ENCODE results near the gene CFAP61. TPM values are rescaled to one million over a fixed set of nuclear protein-coding genes. Genes with fewer than 3 reads are reported as not detected.

CFAP61 gene
- polyA plus RNA-seq, 1 of the 3 experiments (the other 2 are of a cell fraction), result 0.26 TPM

GRCh38 chr20:20293141-20293540 is 240.8 kb downstream of the CFAP61 start:
- POLR2A ChIA-PET, result no interaction called here
- no peak for TF ChIP-seq CHD2 (IDR thresholded peaks at IDR 0.05; ENCODE audit: low read length, partially characterized antibody)
- no peak for TF ChIP-seq TEAD4 (IDR thresholded peaks at IDR 0.05; ENCODE audit: borderline replicate concordance, insufficient read depth)
- no peak for TF ChIP-seq SMC3 (IDR thresholded peaks at IDR 0.05; ENCODE audit: low read depth, low read length)
- TF ChIP-seq GATA2 (CRISPR knock-in tag; IDR thresholded peaks at IDR 0.05), result no peak
- TF ChIP-seq GABPA (IDR thresholded peaks at IDR 0.05; ENCODE audit: low read depth), result no peak
- TF ChIP-seq SIN3A (IDR thresholded peaks at IDR 0.05; ENCODE audit: borderline replicate concordance, low read depth, low read length), result no peak
- no peak for TF ChIP-seq FOXJ3 (CRISPR knock-in tag; IDR thresholded peaks at IDR 0.05)
- TF ChIP-seq EP300 (IDR thresholded peaks at IDR 0.05; ENCODE audit: borderline replicate concordance in 1 of 2, low read depth in 1 of 2, low read length in 1 of 2), result no peak
- TF ChIP-seq FOSL2 (IDR thresholded peaks at IDR 0.05; ENCODE audit: borderline replicate concordance, low read depth), result no peak
- TF ChIP-seq, protein P1, sequence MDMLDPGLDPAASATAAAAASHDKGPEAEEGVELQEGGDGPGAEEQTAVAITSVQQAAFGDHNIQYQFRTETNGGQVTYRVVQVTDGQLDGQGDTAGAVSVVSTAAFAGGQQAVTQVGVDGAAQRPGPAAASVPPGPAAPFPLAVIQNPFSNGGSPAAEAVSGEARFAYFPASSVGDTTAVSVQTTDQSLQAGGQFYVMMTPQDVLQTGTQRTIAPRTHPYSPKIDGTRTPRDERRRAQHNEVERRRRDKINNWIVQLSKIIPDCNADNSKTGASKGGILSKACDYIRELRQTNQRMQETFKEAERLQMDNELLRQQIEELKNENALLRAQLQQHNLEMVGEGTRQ (IDR thresholded peaks at IDR 0.05; ENCODE audit: borderline replicate concordance, low read depth, low read length), result no peak
- TF ChIP-seq, protein P2, sequence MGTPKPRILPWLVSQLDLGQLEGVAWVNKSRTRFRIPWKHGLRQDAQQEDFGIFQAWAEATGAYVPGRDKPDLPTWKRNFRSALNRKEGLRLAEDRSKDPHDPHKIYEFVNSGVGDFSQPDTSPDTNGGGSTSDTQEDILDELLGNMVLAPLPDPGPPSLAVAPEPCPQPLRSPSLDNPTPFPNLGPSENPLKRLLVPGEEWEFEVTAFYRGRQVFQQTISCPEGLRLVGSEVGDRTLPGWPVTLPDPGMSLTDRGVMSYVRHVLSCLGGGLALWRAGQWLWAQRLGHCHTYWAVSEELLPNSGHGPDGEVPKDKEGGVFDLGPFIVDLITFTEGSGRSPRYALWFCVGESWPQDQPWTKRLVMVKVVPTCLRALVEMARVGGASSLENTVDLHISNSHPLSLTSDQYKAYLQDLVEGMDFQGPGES (IDR thresholded peaks at IDR 0.05; ENCODE audit: low read depth, low read length), result no peak
- no peak for TF ChIP-seq MEF2A (IDR thresholded peaks at IDR 0.05; ENCODE audit: borderline replicate concordance, low read depth)
- no peak for TF ChIP-seq NFIC (IDR thresholded peaks at IDR 0.05; ENCODE audit: borderline replicate concordance)
- TF ChIP-seq JUND (IDR thresholded peaks at IDR 0.05), result no peak
- TF ChIP-seq, protein P3, sequence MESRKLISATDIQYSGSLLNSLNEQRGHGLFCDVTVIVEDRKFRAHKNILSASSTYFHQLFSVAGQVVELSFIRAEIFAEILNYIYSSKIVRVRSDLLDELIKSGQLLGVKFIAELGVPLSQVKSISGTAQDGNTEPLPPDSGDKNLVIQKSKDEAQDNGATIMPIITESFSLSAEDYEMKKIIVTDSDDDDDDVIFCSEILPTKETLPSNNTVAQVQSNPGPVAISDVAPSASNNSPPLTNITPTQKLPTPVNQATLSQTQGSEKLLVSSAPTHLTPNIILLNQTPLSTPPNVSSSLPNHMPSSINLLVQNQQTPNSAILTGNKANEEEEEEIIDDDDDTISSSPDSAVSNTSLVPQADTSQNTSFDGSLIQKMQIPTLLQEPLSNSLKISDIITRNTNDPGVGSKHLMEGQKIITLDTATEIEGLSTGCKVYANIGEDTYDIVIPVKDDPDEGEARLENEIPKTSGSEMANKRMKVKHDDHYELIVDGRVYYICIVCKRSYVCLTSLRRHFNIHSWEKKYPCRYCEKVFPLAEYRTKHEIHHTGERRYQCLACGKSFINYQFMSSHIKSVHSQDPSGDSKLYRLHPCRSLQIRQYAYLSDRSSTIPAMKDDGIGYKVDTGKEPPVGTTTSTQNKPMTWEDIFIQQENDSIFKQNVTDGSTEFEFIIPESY (IDR thresholded peaks at IDR 0.05; ENCODE audit: borderline replicate concordance, low read depth), result no peak
- H3K4me2 ChIP-seq, result no peak overlapping the region
- WGBS (ENCODE audit: low lambda C conversion rate), result 67% methylated on average over 4 of the region's 4 CpGs
- no peaks in the 10 kb centered on the region for H3K79me2 ChIP-seq (ENCODE audit: insufficient read depth)
- H3K27ac ChIP-seq (ENCODE audit: low read depth in 2 of 2, low read length in 1 of 2), result no peak overlapping the region
- no peaks in the 10 kb centered on the region for H4K20me1 ChIP-seq (ENCODE audit: insufficient read depth)
- CTCF ChIA-PET, result interaction anchor here (1.3 kb wide), 1 partner anchor 56 kb away, joined by 3 read pairs; no protein-coding TSS in a partner anchor
- DNase-seq, result no peak
- no peaks in the 10 kb centered on the region for H3F3A ChIP-seq (replicated peaks; ENCODE audit: insufficient read depth)
- H3K36me3 ChIP-seq (replicated peaks in 1 of 2; ENCODE audit: control insufficient read depth in 1 of 2, insufficient read depth in 2 of 2, low read length in 1 of 2), result no peaks in the 10 kb centered on the region
- H3K4me1 ChIP-seq (ENCODE audit: control insufficient read depth in 1 of 2, insufficient read depth in 2 of 2, low read depth in 1 of 2, low read length in 1 of 2), result no peaks in the 10 kb centered on the region
- H3K9me2 ChIP-seq, result no peaks in the 10 kb centered on the region
- H3K9me3 ChIP-seq, result no peaks in the 10 kb centered on the region
- no peaks in the 10 kb centered on the region for H3K27me3 ChIP-seq (ENCODE audit: insufficient read depth)
- H2AFZ ChIP-seq (ENCODE audit: low read depth), result no peak overlapping the region
- H3K4me3 ChIP-seq (ENCODE audit: low read depth in 2 of 2, low read length in 1 of 2), result no peak overlapping the region
- no peak overlapping the region for H3K9ac ChIP-seq
